IMR-90 (cell line): ENCODE results near the gene SLC35G1. TPM values are rescaled to one million over a fixed set of nuclear protein-coding genes. Genes with fewer than 3 reads are reported as not detected.

ENCODE experiments used
- ATAC-seq: fragments of 200-7000 bp; cut with Tn5 transposase; 2 replicates; pipeline ENCODE4 v1.9.1; 2020; ENCODE audit warnings: low read depth, mild to moderate bottlenecking, moderate library complexity
- BruUV-seq: library from RNA; stranded (reverse); fragments of 400-500 nt; replicated peaks from 2 replicates; lab custom pipeline; 2021; lab: Mats Ljungman, UMichigan
- CTCF ChIA-PET: fragments of 300-600 bp; formaldehyde crosslinking; extraction: SDS; loops from one replicate; lab custom pipeline; 2021; ENCODE audit warnings: antibody characterized with exemption; lab: Yijun Ruan, JAX
- POLR2A ChIA-PET: fragments of 300-600 bp; sonication (Branson Sonifier 250); formaldehyde crosslinking; loops from one replicate; lab custom pipeline; 2022; ENCODE audit warnings: antibody characterized with exemption; ENCODE audit not compliant: unreplicated experiment; lab: Charles Lee
- DNase-seq: peaks from one replicate; pipeline ENCODE4 v3.0.0; 2013
- H2AFZ ChIP-seq: replicated peaks from 2 replicates; pipeline ENCODE3; 2013; ENCODE audit warnings: low read length, mild to moderate bottlenecking; ENCODE audit not compliant: poor library complexity
- H2AK5ac ChIP-seq: 2 replicates; pipeline ENCODE4 v1.6.1; 2013; ENCODE audit warnings: low read depth, low read length, inconsistent platforms
- H2AK9ac ChIP-seq: replicated peaks from 2 replicates; pipeline ENCODE3; 2013; ENCODE audit warnings: mild to moderate bottlenecking, low read depth, low read length, moderate library complexity; ENCODE audit not compliant: poor library complexity
- H2BK120ac ChIP-seq: 2 replicates; pipeline ENCODE4 v1.6.1; 2013; ENCODE audit warnings: low read depth, low read length, inconsistent platforms
- H2BK15ac ChIP-seq: 3 replicates; pipeline ENCODE4 v1.6.1; 2013; ENCODE audit warnings: low read depth, low read length, inconsistent platforms
- H2BK20ac ChIP-seq: 2 replicates; pipeline ENCODE4 v1.6.1; 2013; ENCODE audit warnings: low read depth, mild to moderate bottlenecking, inconsistent platforms, low read length, moderate library complexity
- H2BK5ac ChIP-seq: 2 replicates; pipeline ENCODE4 v1.6.1; 2013; ENCODE audit warnings: mild to moderate bottlenecking, low read depth, low read length, inconsistent platforms; ENCODE audit not compliant: poor library complexity, severe bottlenecking
- H3K14ac ChIP-seq: replicated peaks from 2 replicates; pipeline ENCODE4 v1.6.1; 2013; ENCODE audit warnings: low read depth, low read length, inconsistent platforms
- H3K18ac ChIP-seq: 2 replicates; pipeline ENCODE4 v1.6.1; 2013; ENCODE audit warnings: low read depth, low read length, control low read depth
- H3K23ac ChIP-seq: 2 replicates; pipeline ENCODE4 v1.6.1; 2013; ENCODE audit warnings: low read depth, low read length, inconsistent platforms
- H3K27ac ChIP-seq: 2 replicates; pipeline ENCODE4 v1.5.1; 2013; ENCODE audit warnings: mild to moderate bottlenecking, control low read depth, low read length; ENCODE audit not compliant: insufficient read depth
- H3K27me3 ChIP-seq: 2 replicates; pipeline ENCODE4 v1.6.1; 2013; ENCODE audit warnings: low read length; ENCODE audit not compliant: control insufficient read depth, insufficient read depth
- H3K36me3 ChIP-seq: 2 replicates; pipeline ENCODE4 v1.6.1; 2013; ENCODE audit warnings: low read length, mixed read lengths; ENCODE audit not compliant: control insufficient read depth, insufficient read depth
- H3K4ac ChIP-seq: 2 replicates; pipeline ENCODE4 v1.6.1; 2013; ENCODE audit warnings: low read depth, low read length, inconsistent platforms
- H3K4me1 ChIP-seq: 2 replicates; pipeline ENCODE4 v1.6.1; 2013; ENCODE audit warnings: low read length, mixed read lengths; ENCODE audit not compliant: control insufficient read depth, insufficient read depth
- H3K4me2 ChIP-seq: 2 replicates; pipeline ENCODE4 v1.6.1; 2013; ENCODE audit warnings: low read depth, mild to moderate bottlenecking, control low read depth, low read length, moderate library complexity
- H3K4me3 ChIP-seq: 2 replicates; pipeline ENCODE4 v1.5.1; 2013; ENCODE audit warnings: low read depth, mild to moderate bottlenecking, control low read depth, low read length, moderate library complexity; ENCODE audit not compliant: insufficient read depth
- H3K56ac ChIP-seq: 2 replicates; pipeline ENCODE4 v1.6.1; 2013; ENCODE audit warnings: low read length, inconsistent platforms; ENCODE audit not compliant: insufficient read depth; ENCODE audit errors: extremely low read depth
- H3K79me1 ChIP-seq, 2 experiments: 2 replicates each; pipeline ENCODE4 v1.6.1; 2013; ENCODE audit warnings: low read length in 2 of 2, inconsistent platforms in 1 of 2, low read depth in 1 of 2
- H3K9ac ChIP-seq: 2 replicates; pipeline ENCODE4 v1.6.1; 2013; ENCODE audit warnings: low read depth, low read length, control low read depth
- H3K9me1 ChIP-seq: 2 replicates; pipeline ENCODE4 v1.6.1; 2013; ENCODE audit warnings: low read length, inconsistent platforms; ENCODE audit not compliant: insufficient read depth
- H3K9me3 ChIP-seq: 2 replicates; pipeline ENCODE4 v1.6.1; 2013; ENCODE audit warnings: low read length; ENCODE audit not compliant: control insufficient read depth, insufficient read depth
- H4K20me1 ChIP-seq: 2 replicates; pipeline ENCODE4 v1.6.1; 2013; ENCODE audit warnings: low read length, inconsistent platforms; ENCODE audit not compliant: insufficient read depth
- H4K5ac ChIP-seq: 2 replicates; pipeline ENCODE4 v1.6.1; 2013; ENCODE audit warnings: mild to moderate bottlenecking, low read depth, low read length, control low read depth
- H4K8ac ChIP-seq, 2 experiments: 2 replicates each; pipeline ENCODE4 v1.6.1; 2013; ENCODE audit warnings: low read depth in 2 of 2, low read length in 2 of 2, control low read depth in 1 of 2, inconsistent platforms in 1 of 2
- H4K91ac ChIP-seq: 2 replicates; pipeline ENCODE4 v1.6.1; 2013; ENCODE audit warnings: low read depth, low read length, inconsistent platforms; ENCODE audit not compliant: insufficient read depth
- CEBPB ChIP-seq: IDR thresholded peaks from 2 replicates; pipeline ENCODE4 v1.6.1; 2012; ENCODE audit warnings: low read depth, low read length, improper control_type of control experiment
- CHD1 ChIP-seq: IDR thresholded peaks from 2 replicates; pipeline ENCODE4 v1.6.1; 2012; ENCODE audit warnings: low read depth, low read length, improper control_type of control experiment
- MAFK ChIP-seq: IDR thresholded peaks from 2 replicates; pipeline ENCODE4 v1.6.1; 2012; ENCODE audit warnings: low read depth, low read length, improper control_type of control experiment
- RAD21 ChIP-seq: IDR thresholded peaks from 2 replicates; pipeline ENCODE4 v1.6.1; 2012; ENCODE audit warnings: low read length, improper control_type of control experiment
- RCOR1 ChIP-seq: IDR thresholded peaks from 2 replicates; pipeline ENCODE4 v1.6.1; 2012; ENCODE audit warnings: mild to moderate bottlenecking, low read length, improper control_type of control experiment; ENCODE audit not compliant: insufficient replicate concordance
- RFX5 ChIP-seq: IDR thresholded peaks from 2 replicates; pipeline ENCODE4 v1.8.0; 2012; ENCODE audit warnings: low read depth, mild to moderate bottlenecking, low read length, moderate library complexity
- WGBS, 2 experiments: methylation state at CpG; one replicate each; pipeline versions ENCODE4 v1.1.5 to v1.1.7; 2013; ENCODE audit warnings: missing lambda C conversion rate in 2 of 2; ENCODE audit not compliant: insufficient read length in 1 of 2; ENCODE audit errors: extremely low coverage in 2 of 2; 5-methylcytosine and 5-hydroxymethylcytosine counted together
- dilution Hi-C: fragments of 300-500 bp; cut with HindIII; formaldehyde crosslinking; loops from one replicate; pipeline ENCODE4 v1.14.3; 2018; ENCODE audit warnings: low sequenced_read_pairs; ENCODE audit not compliant: unreplicated experiment
- in situ Hi-C: fragments of 300-500 bp; cut with MboI; formaldehyde crosslinking; loops from 3 replicates; pipeline ENCODE4 v1.14.3; 2019; ENCODE audit warnings: low sequenced_read_pairs, inconsistent platforms, mixed read lengths
- intact Hi-C: fragments of 100-400 bp; cut with micrococcal nuclease; formaldehyde crosslinking; loops from 2 replicates; pipeline ENCODE4 v1.10.0; 2022
- polyA plus RNA-seq, 3 experiments: library from polyadenylated mRNA; depleted of rRNA; stranded (reverse); fragments of >200 nt; gene quantifications; 2 replicates each; pipeline ENCODE4 v1.2.3, GENCODE V29; 2012; ENCODE audit warnings: low replicate concordance in 1 of 3
- total RNA-seq: library from RNA; depleted of rRNA; stranded (reverse); fragments of >200 nt; gene quantifications from 2 replicates; pipeline ENCODE4 v1.2.3, GENCODE V29; 2012
- TF ChIP-seq, protein P1 (sequence below): fragments of 150-350 bp; IDR thresholded peaks from 2 replicates; pipeline ENCODE4 v1.6.1; 2016; ENCODE audit warnings: low read depth, mild to moderate bottlenecking, low read length, moderate library complexity, borderline replicate concordance
- TF ChIP-seq, protein P2 (sequence below): conservative IDR thresholded peaks from 2 replicates; pipeline ENCODE4 v1.5.1; 2012; ENCODE audit warnings: mild to moderate bottlenecking, low read depth, low read length, improper control_type of control experiment

The SLC35G1 gene
- total and polyA plus RNA-seq, 2 of the 4 experiments (the other 2 are of a cell fraction), result 2.7 to 3.7 TPM

DNA sequence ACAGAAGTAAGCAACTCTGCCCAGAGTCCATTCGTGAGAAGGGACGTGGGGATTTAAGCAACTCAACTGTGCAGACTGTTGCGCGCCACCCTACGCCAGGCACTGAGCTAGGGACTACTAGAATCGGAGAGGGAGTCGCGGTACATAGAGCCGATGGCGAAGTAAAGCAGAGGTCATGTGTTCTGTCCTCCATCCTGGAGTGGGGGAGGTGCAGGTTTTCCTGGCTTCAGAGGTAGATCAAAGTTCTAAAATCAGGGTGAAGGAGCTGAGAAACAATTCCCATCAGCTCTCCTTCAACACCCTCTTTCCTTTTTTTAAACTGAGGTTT is 23.2 kb downstream of the SLC35G1 start:
- Histone ChIP-seq H4K20me1 (no peaks in the 10 kb centered on the region), H2BK20ac (no peak overlapping the region), H4K8ac (no peak overlapping the region), H2AFZ (no peak overlapping the region), H3K18ac (no peak overlapping the region), H2BK120ac (no peak overlapping the region), H3K27ac (no peak overlapping the region), H4K5ac (no peak overlapping the region), H3K27me3 (no peaks in the 10 kb centered on the region), H3K4me3 (no peak overlapping the region), H3K14ac (no peak overlapping the region), H3K23ac (no peak overlapping the region), H4K91ac (no peak overlapping the region), H2AK5ac (0 out of 2 replicates have a peak overlapping the region, but pooled peaks have one; percentile 14), H3K36me3 (peaks cover 2% of the 10 kb centered on the region; the same call in 1 of the 2 replicates), H3K9me1 (no peaks in the 10 kb centered on the region), H2AK9ac (no peak overlapping the region), H2BK15ac (no peak overlapping the region), H2BK5ac (no peak overlapping the region), H3K4me2 (no peak overlapping the region), H3K9me3 (no peaks in the 10 kb centered on the region), H3K4me1 (no peaks in the 10 kb centered on the region; the same call in 1 of the 2 replicates), H3K79me1 (no peaks in the 10 kb centered on the region), H3K9ac (no peak overlapping the region), H3K56ac (no peak overlapping the region), H3K4ac (no peak overlapping the region; the same call in 1 of the 2 replicates)
- POLR2A ChIA-PET, result no interaction called here
- dilution Hi-C loops (no loop called here), in situ Hi-C loops (loop anchor here (5.0 to 25.0 kb wide), 2 partner anchors 405 to 520 kb away; no protein-coding TSS in a partner anchor), intact Hi-C loops (loop anchor here (2.0 to 10.0 kb wide), 3 partner anchors 160 to 446 kb away; partner anchors contain the start of gene NOC3L)
- CTCF ChIA-PET, result interaction anchor here (0.6 to 3.0 kb wide), 10 partner anchors 11 to 527 kb away, joined by 3 to 20 read pairs (median 4); no protein-coding TSS in a partner anchor
- WGBS, 2 experiments, result 85% methylated on average over 4 of the region's 10 CpGs; no CpG with 5 or more reads in 1 of the 2 experiments
- DNase-seq, result no peak
- BruUV-seq, result no TSS peak
- ATAC-seq, result no peak
- TF ChIP-seq, protein P1, sequence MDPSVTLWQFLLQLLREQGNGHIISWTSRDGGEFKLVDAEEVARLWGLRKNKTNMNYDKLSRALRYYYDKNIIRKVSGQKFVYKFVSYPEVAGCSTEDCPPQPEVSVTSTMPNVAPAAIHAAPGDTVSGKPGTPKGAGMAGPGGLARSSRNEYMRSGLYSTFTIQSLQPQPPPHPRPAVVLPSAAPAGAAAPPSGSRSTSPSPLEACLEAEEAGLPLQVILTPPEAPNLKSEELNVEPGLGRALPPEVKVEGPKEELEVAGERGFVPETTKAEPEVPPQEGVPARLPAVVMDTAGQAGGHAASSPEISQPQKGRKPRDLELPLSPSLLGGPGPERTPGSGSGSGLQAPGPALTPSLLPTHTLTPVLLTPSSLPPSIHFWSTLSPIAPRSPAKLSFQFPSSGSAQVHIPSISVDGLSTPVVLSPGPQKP, result no peak
- TF ChIP-seq CHD1 (no peak), RFX5 (no peak), MAFK (no peak), RCOR1 (no peak), RAD21 (no peak), CEBPB (no peak)
- TF ChIP-seq, protein P2, sequence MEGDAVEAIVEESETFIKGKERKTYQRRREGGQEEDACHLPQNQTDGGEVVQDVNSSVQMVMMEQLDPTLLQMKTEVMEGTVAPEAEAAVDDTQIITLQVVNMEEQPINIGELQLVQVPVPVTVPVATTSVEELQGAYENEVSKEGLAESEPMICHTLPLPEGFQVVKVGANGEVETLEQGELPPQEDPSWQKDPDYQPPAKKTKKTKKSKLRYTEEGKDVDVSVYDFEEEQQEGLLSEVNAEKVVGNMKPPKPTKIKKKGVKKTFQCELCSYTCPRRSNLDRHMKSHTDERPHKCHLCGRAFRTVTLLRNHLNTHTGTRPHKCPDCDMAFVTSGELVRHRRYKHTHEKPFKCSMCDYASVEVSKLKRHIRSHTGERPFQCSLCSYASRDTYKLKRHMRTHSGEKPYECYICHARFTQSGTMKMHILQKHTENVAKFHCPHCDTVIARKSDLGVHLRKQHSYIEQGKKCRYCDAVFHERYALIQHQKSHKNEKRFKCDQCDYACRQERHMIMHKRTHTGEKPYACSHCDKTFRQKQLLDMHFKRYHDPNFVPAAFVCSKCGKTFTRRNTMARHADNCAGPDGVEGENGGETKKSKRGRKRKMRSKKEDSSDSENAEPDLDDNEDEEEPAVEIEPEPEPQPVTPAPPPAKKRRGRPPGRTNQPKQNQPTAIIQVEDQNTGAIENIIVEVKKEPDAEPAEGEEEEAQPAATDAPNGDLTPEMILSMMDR, result no peak
